Stimulated activated CD4-positive, alpha-beta T cell treated with anti-CD3 and anti-CD28 coated beads, Interleukin-2, amount 100 ng/mL, for 24 hours (primary cell): ENCODE data around the gene TMEM200C.

ENCODE experiments used
- DNase-seq, 2 donors: peaks; one replicate each; pipeline ENCODE4 v3.0.0-alpha.2; 2020

Gene TMEM200C

GRCh38 chr18:5895299-5895875 is at the start of gene TMEM200C:
Gene TMEM200C (minus strand): TSS chr18:5895522. CDS start chr18:5892063, 3,459 bp downstream.
- no peak for DNase-seq

GRCh38 chr18:5944448-5944847 is 49.1 kb upstream of the TMEM200C start:
- no peak for DNase-seq

- DNase-seq, result no peak
These were observed 48.2 kb upstream of the TMEM200C start for GRCh38 chr18:5943514-5943913.

- no peak for DNase-seq
These were observed 47.3 kb upstream of the TMEM200C start for GRCh38 chr18:5942591-5942990.

GRCh38 chr18:5941890-5942289 is 46.6 kb upstream of the TMEM200C start:
- no peak for DNase-seq

- no peak for DNase-seq
These were observed 44.7 kb upstream of the TMEM200C start for GRCh38 chr18:5939801-5940667.

GRCh38 chr18:5937795-5938194 is 42.5 kb upstream of the TMEM200C start:
- no peak for DNase-seq

- no peak for DNase-seq
These were observed 41.8 kb upstream of the TMEM200C start for GRCh38 chr18:5937121-5937520.

- no peak for DNase-seq
These were observed 35.5 kb upstream of the TMEM200C start for GRCh38 chr18:5930789-5931188.

- no peak for DNase-seq
These were observed 23.0 kb upstream of the TMEM200C start for GRCh38 chr18:5918205-5918858.

- DNase-seq, result no peak
These were observed 19.6 kb upstream of the TMEM200C start for GRCh38 chr18:5914951-5915350.

- DNase-seq, result no peak
These were observed 18.7 kb upstream of the TMEM200C start for GRCh38 chr18:5914016-5914415.

GRCh38 chr18:5912566-5912965 is 17.2 kb upstream of the TMEM200C start:
- DNase-seq, result no peak

GRCh38 chr18:5909125-5909524 is 13.8 kb upstream of the TMEM200C start:
- DNase-seq, result no peak

GRCh38 chr18:5903386-5903785 is 8.1 kb upstream of the TMEM200C start:
- DNase-seq, result no peak

GRCh38 chr18:5900262-5900661 is 4.9 kb upstream of the TMEM200C start:
- DNase-seq, result no peak

- no peak for DNase-seq
These were observed 4.5 kb upstream of the TMEM200C start for GRCh38 chr18:5899835-5900234.

- DNase-seq, result no peak
These were observed 786 bp upstream of the TMEM200C start for GRCh38 chr18:5895876-5896740.

- no peak for DNase-seq
These were observed 567 bp downstream of the TMEM200C start for GRCh38 chr18:5894611-5895298.

- no peak for DNase-seq
These were observed 1.2 kb downstream of the TMEM200C start for GRCh38 chr18:5893956-5894610.

GRCh38 chr18:5892823-5893431 is 2.4 kb downstream of the TMEM200C start:
- DNase-seq, result no peak
